GM19467 (cell line): ENCODE results near the gene GXYLT1.
"Not testable (repeated sequence)": the region's sequence is repeated elsewhere in the genome, so short reads cannot be mapped to it uniquely, and the experiment has no call there.

ENCODE experiments used
- ATAC-seq: cut with Tn5 transposase; IDR thresholded peaks from one replicate; pipeline ENCODE4 v1.9.1; 2021; ENCODE audit warnings: mild to moderate bottlenecking, moderate library complexity; ENCODE audit not compliant: unreplicated experiment

GXYLT1 gene

DNA sequence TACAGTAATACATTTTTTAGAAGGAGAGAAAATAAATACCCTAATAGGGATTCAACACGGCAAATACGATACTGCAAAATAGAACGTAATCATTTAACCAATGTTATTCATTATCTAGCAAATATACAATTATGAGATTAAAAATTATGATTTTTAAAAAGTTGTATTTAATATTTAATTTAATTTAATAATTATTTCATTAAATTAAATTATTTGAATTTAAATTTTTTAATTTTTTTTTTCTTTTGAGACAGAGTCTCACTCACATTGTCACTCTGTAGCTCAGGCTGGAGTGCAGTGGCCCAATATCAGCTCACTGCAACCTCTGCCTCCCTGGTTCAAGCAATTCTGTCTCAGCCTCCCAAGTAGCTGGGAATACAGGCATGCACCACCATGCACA lies 42.0 kb downstream of the GXYLT1 start:
- ATAC-seq, result no peak

DNA sequence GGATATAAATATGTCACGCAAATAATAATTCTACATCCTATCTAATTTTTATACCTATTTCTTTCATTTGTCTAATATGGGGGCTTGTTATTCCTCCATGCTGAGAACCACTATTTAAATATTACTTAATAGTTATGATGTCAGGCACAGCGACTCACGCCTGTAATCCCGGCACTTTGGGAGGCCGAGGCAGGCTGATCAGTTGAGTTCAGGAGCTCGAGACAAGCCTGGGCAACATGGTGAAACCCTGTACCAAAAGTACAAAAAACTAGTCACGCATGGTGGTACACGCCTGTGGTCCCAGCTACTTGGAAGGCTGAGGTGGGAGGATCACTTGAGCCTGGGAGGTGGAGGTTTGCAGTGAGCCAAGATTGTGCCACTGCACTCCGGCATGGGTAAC lies 45.2 kb downstream of the GXYLT1 start:
- ATAC-seq, result no peak

DNA sequence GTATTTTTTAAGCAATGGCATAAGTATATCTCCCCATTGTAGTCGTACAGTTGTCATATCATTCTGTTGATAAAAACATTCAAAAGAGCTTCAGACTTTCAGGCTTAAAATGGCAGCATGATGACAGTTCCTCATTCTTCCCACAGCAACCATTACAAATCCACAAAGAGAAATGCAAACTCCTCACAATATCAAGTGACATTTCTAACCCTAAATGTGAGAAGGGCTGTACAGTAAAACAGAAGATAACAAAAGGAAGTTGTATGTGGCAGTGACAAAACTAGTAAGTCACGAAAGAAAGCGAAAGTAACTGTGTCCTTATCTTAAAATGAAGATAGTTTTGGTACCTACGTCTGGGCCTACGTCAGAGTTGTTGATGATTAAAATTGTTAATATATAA lies 46.7 kb downstream of the GXYLT1 start:
- peak; percentile 93 for ATAC-seq

DNA sequence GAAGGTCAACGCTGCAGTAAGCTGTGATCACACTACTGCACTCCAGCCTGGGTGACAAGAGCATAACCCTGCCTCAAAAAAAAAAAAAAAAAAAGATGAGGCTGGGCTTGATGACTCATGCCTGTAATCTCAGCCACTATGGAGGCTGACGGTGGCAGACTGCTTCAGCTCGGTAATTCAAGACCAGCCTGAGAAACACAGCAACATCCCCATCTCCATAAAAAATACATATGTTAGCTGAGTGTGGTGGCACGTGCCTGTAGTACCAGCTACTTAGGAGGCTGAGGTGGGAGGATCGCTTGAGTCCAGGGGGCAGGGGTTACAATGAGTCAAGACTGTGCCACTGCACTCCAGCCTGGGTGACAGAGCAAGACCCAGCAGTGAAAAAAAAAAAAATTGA lies 50.4 kb downstream of the GXYLT1 start:
- no peak for ATAC-seq

DNA sequence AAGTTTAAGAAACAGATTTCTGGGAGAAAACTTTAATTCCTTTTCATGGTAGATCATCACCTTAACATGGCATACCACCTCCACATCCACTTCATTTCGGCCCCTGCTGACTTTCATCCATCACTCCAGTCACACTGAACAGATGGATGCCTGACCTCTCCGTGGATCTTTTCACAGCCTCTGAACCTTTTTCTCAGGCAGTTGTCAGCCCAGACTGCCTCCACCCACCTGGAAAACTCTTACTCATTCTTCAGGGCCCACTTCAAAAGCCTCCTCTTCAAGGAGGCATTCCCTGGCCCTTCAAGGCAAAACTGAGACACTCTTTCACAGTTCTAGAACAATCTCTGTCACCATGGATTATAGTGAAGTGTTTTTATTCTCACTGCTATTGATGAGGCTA lies 52.9 kb downstream of the GXYLT1 start:
- no peak for ATAC-seq

DNA sequence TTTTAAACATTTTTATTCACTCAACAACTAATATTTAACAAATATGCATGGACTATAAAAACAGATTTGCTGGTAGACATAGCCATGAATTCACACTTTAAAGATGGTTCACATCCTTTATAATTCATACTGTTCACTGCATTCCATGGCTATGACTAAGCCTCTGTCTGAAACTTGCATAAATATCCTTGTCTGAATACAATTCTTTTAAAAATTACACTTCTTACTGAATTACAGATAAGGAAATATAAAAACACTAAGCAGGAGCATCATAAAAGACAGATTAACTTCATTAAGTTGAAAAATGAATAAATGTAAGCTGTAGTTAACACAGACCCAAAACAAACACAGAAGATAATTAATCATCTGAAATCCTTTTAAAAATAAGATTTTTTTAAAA lies 53.8 kb downstream of the GXYLT1 start:
- no peak for ATAC-seq

DNA sequence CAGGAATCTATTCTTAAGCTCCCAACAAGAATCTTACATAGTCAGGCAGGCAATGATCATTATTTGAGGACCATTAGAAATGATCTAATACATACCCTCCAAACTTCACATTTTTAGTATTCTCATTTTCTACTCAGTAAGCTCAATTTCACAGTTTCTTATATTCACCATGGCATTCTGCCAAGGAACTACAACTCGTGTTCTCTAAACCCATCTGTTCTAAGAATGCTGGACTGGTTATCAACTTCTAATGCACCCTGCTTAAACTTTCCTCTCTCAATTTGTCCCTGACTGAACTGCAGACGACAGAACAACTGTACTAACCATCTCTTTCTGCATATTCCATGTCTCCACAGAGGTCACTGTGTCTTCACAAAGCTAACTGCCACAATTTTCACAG lies 58.6 kb downstream of the GXYLT1 start:
- ATAC-seq, result no peak

DNA sequence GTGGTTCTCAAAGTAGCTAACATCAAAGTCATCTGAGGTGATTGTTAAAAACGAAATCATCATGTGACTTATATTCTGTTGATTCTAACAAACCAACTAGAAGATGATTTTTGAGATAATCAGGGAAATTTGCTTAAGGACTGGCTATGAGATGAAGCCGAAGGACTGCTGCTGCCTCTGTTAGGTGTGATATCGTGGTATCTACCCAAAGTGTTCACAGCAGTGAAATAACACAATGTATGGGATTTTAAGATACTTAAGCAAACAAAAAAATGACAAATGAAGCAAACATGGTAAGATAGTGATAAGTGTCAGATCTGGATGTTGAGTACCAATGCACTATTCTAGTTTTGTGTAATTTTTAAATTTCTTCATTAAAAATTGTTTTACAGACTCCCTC lies 59.1 kb downstream of the GXYLT1 start:
- no peak for ATAC-seq

DNA sequence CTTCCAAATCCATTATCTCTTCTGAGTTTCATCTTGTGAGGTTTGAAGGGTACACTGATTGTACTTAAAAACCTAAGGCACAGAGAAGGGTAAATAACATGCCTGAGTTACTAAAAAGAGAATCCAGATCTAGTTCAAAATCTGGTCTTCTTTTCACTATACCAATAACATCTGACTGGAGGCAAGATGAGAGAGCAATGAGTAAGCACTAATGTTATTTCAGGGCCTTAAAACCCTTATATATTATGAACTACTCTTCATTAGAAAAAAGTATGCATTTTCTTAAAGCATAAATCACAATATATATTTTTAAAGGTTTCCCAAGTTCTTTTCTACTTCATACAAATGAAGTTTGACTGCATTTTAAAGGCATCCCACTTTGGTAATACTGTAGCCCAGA lies 60.2 kb downstream of the GXYLT1 start:
- no peak for ATAC-seq

DNA sequence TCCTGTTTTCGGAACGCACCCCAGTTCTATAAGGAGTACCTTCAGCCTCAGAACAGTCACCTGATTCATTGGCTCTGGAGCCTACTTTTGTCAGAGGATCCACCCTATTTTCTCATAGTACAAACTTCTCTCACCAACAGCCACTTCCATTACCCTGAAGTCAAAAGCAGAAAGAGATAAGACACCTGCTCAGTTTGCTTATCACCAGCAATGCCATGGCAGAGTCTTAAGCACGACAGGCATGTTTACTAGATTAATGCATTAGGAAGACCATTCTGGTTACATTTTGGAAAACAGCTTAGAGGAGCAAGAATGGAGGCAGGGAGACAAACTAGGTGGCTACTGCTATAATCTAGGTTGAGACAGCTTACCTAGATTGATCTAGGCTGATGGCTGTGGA lies 67.7 kb downstream of the GXYLT1 start:
- no peak for ATAC-seq

DNA sequence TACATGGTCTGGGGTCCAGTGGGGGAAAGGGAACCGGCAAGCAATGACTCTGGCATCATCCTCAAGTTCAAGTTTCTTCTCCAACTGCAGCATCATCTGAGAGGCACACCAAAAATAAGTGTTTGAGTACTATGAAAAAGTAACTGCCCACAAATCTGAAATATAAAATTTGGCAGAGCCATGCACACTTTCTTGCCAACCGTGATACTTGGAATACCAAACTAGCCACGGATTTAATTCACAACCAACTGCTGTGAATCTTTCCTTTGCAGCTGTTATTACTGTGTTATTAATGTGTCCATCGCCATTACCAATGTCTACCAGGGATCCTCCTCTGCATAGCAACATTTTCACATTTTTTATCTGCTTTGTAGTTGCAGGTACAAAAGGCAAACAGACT lies 74.6 kb downstream of the GXYLT1 start:
- ATAC-seq, result no peak

DNA sequence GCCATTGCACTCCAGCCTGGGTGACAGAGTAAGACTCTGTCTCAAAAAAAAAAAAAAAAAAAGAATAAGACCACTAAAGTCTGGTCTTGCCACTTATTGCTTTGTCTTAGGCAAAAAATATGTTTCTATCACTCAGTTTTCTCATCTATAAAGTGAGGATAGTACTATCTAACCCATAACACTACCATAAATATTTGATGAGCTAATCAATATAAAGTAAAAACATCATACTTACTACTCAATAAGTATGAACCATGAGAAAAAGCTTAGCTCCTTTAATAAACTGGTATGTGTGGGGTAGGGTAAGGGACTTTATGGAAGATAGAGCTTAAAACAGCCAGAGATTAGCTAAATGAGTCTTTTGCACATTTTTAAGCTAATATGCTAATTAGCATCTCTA lies 85.5 kb downstream of the GXYLT1 start:
- no peak for ATAC-seq

DNA sequence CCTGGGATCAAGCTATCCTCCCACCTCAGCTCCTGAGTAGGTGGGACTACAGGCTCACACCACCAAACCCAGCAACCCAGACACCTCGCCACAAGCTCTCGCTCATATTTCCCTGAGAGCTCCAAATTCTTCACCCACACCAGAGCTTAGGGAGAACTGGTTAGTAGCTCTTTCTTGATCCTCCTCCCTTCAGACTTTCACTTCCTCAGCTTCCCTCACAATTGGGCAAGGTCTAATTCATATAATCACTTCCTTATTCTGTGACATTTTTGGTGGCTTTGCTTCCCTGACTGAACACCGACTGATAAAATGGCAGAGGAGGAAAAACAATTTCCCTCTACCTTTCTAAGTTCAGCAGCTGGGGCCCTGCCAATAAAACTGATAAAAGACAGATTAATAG lies 88.5 kb downstream of the GXYLT1 start:
- peak; percentile 91 for ATAC-seq

DNA sequence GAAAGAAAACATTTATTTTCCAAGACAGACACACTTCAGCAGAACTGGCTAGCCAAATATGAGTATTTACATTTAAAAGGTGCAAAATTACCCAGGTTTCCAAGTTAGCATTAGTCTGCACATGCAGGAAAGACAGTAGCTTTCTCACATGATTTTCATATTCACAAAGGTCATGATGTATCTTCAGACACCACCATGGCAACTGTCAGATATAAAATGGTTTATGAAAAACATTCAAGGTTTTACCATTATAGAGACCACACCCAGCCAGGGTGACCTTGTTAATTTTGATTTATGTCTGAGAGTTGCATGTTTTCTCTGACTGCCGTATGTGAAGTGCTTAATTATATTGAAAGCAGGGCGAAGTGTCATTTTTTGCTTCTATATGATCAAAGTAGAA lies 91.2 kb downstream of the GXYLT1 start:
- ATAC-seq, result no peak

DNA sequence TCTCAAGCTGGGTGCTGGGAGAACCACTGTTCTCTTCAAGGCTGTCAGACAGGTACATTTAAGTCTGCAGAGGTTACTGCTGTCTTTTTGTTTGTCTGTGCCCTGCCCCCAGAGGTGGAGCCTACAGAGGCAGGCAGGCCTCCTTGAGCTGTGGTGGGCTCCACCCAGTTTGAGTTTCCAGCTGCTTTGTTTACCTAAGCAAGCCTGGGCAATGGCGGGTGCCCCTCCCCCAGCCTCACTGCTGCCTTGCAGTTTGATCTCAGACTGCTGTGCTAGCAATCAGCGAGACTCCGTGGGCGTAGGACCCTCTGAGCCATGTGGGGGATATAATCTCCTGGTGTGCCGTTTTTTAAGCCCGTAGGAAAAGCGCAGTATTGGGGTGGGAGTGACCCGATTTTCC lies 95.7 kb downstream of the GXYLT1 start:
- ATAC-seq, result not testable (repeated sequence)

DNA sequence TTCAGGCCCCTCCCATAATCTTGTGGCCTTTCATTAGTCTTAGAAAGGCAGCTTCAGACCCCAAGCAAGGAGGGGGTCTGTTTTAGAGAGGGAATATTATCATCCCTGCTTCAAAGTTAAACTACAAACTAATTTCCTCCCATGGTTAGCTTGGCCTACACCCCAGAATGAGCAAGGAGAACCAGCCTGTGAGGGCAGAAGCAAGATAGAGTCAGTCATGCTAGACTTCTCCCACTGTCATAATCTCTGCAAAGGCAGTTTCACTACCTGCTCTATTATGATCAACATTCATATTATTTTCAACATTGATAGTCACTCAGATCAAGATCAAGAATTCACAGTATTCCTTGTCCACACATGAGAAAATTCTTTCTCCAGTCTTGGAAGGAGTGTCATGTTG lies 105.1 kb downstream of the GXYLT1 start:
- ATAC-seq, result no peak

DNA sequence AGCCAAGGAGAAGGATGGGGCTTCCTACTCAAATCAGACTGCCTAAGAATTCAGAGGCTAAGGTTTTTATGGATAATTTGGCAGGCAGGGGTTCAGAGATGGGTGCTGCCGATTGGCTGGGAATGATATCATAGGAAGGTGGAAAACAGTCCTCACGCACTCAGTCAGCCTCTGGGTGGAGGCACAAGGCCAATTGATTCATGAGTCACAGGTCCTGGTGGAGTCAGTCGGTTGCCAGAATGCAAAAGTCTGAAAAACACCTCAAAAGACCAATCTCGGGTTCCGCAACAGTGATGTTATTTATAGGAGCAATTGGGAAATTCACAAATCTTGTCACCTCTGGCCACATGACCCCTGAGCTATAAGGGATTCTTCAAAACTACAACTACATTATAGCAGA lies 105.5 kb downstream of the GXYLT1 start:
- no peak for ATAC-seq

DNA sequence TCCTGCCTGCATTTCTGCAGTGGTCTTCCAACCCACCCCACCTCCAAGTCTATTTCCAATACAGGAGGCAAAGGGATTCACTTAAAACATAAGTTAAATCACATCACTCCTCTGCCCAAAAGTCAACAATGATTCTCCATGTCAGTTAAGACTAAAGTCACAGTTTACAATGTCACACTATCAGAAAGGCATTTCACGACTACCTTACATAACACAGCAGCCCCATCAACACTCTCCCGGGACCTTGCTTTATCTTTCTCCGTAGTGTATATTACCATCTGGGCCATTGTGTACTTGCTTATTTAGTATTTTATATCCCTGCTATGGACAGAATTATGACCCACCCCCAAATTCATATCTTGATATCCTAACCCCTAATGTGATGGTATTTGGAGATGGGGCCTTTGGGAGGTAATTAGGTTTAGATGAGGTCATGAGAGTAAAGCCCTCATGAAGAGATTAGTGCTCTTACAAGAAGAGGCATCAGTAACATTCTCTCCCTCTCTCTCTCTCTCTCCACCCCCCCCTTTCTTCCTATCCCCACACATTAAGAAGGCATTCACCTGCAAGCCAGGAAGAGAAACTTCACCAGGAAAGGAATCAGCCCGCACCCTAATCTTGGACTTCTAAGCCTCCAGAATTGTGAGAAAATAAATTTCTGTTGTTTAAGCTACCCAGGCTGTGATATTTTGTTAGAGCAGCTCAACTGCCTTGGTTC lies 112.7 kb downstream of the GXYLT1 start:
- no peak for ATAC-seq
